HG03558 (cell line): ENCODE results near the gene GMPR2.

Experiments used
- ATAC-seq: cut with Tn5 transposase; IDR thresholded peaks from one replicate; pipeline ENCODE4 v1.9.1; 2021; ENCODE audit warnings: moderate number of reproducible peaks; ENCODE audit not compliant: unreplicated experiment; ENCODE audit errors: extremely low read depth

Gene GMPR2

GRCh38 chr14:24281636-24282035 lies 48.9 kb downstream of the GMPR2 start:
- ATAC-seq = no peak

- no peak for ATAC-seq
Measured at GRCh38 chr14:24282736-24283135, 50.0 kb downstream of the GMPR2 start.

- ATAC-seq = no peak
Measured at GRCh38 chr14:24283796-24284460, 51.2 kb downstream of the GMPR2 start.

- no peak for ATAC-seq
Measured at GRCh38 chr14:24284501-24285035, 51.8 kb downstream of the GMPR2 start.

GRCh38 chr14:24285351-24285750 lies 52.6 kb downstream of the GMPR2 start:
- ATAC-seq = no peak

- ATAC-seq = no peak
Measured at GRCh38 chr14:24286996-24287395, 54.3 kb downstream of the GMPR2 start.
